ENCODE data around the gene ROBO3.

DNA sequence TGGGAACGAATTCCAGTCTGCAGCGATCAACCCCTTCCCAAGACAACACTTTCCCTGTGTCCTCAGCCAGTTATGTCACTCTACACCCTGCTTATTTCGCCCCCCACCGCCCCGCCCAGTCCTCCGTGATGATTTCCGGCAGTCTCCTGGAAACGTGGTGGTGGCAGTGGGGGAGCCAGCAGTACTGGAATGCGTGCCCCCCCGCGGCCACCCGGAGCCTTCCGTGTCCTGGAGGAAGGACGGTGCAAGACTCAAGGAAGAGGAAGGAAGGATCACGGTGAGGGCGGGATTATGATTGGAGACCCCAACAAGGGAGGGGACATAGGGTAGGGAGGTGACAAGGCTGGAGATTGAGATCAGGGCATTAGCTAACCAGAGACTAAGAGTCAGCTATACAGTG lies 4.1 kb downstream of the ROBO3 start:
- TF ChIP-seq, protein P1, sequence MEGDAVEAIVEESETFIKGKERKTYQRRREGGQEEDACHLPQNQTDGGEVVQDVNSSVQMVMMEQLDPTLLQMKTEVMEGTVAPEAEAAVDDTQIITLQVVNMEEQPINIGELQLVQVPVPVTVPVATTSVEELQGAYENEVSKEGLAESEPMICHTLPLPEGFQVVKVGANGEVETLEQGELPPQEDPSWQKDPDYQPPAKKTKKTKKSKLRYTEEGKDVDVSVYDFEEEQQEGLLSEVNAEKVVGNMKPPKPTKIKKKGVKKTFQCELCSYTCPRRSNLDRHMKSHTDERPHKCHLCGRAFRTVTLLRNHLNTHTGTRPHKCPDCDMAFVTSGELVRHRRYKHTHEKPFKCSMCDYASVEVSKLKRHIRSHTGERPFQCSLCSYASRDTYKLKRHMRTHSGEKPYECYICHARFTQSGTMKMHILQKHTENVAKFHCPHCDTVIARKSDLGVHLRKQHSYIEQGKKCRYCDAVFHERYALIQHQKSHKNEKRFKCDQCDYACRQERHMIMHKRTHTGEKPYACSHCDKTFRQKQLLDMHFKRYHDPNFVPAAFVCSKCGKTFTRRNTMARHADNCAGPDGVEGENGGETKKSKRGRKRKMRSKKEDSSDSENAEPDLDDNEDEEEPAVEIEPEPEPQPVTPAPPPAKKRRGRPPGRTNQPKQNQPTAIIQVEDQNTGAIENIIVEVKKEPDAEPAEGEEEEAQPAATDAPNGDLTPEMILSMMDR (IDR thresholded peaks at IDR 0.05): no peak
- no peak for TF ChIP-seq POLR2A (IDR thresholded peaks at IDR 0.05)
